ENCODE data around the gene UBE2E2. TPM values are rescaled to one million over a fixed set of nuclear protein-coding genes. Genes with fewer than 3 reads are reported as not detected.

The UBE2E2 gene
- total RNA-seq, 4 donors from 2014 or later, result 7.9 to 44.7 (median 26.6) TPM

DNA sequence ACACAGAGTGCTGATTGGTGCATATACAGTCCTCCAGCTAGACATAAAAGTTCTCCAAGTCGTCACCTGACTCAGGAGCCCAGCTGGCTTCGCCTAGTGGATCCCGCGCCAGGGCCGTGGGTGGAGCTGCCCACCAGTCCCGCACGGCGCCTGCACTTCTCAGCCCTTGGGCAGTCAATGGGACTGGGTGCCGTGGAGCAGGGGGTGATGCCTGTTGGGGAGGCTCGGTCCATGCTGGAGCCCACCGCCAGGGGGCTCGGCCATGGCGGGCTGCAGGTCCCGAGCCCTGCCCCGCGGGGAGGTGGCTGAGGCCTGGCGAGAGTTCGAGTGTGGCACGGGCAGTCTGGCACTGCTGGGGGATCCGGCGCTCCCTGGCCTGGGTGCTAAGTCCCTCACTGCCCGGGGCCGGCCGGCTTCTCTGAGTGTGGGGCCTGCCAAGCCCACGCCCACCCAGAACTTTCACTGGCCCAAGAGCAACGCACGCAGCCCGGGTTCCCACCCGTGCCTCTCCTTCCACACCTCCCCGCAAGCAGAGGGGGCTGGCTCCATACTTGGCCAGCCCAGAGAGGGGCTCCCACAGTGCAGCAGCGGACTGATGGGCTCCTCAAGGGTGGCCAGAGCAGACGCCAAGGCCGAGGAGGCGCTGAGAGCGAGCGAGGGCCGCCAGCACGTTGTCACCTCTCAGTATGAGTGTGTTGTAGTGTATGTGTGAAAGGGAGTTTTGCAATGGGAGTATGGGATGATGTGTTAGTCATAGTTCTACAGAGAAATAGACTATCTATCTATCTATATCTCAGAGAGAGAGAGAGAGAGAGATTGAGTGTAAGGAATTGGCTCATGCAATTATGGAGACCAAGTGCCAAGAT is 69.0 kb downstream of the UBE2E2 start:
- intact Hi-C loops (cut with DNase I; ENCODE audit: low total_unique reads), result no loop called here
- Histone ChIP-seq H3K27me3 (no peaks in the 10 kb centered on the region), H3K4me1 (peaks cover 0 to 14% of the 10 kb centered on the region in 2 donors), H3K27ac (no peak overlapping the region), H3K4me3 (no peak overlapping the region), H3K36me3 (no peaks in the 10 kb centered on the region), H3K9me3 (no peaks in the 10 kb centered on the region)
- no peak for TF ChIP-seq POLR2A (IDR thresholded peaks at IDR 0.05)
- DNase-seq (no peak), ATAC-seq (no peak)
- in situ Hi-C loops (cut with MboI; ENCODE audit: low sequenced_read_pairs in 4 of 4), result no loop called here

- DNase-seq (no peak), ATAC-seq (no peak)
- H3K4me3 ChIP-seq, result no peak overlapping the region
- no peaks in the 10 kb centered on the region for H3K27me3 ChIP-seq
- TF ChIP-seq, protein P1, sequence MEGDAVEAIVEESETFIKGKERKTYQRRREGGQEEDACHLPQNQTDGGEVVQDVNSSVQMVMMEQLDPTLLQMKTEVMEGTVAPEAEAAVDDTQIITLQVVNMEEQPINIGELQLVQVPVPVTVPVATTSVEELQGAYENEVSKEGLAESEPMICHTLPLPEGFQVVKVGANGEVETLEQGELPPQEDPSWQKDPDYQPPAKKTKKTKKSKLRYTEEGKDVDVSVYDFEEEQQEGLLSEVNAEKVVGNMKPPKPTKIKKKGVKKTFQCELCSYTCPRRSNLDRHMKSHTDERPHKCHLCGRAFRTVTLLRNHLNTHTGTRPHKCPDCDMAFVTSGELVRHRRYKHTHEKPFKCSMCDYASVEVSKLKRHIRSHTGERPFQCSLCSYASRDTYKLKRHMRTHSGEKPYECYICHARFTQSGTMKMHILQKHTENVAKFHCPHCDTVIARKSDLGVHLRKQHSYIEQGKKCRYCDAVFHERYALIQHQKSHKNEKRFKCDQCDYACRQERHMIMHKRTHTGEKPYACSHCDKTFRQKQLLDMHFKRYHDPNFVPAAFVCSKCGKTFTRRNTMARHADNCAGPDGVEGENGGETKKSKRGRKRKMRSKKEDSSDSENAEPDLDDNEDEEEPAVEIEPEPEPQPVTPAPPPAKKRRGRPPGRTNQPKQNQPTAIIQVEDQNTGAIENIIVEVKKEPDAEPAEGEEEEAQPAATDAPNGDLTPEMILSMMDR (IDR thresholded peaks at IDR 0.05 in 4 of 5, conservative IDR thresholded peaks at IDR 0.05 in 1 of 5), result no peak
- no peak for TF ChIP-seq POLR2A (IDR thresholded peaks at IDR 0.05)
- H3K4me1 ChIP-seq, result peaks cover 1 to 16% of the 10 kb centered on the region in 2 donors
- intact Hi-C loops (cut with DNase I; ENCODE audit: low total_unique reads), result no loop called here
- H3K27ac ChIP-seq, result no peak overlapping the region
- no peaks in the 10 kb centered on the region for H3K9me3 ChIP-seq
- H3K36me3 ChIP-seq, result no peaks in the 10 kb centered on the region
- in situ Hi-C loops (cut with MboI; ENCODE audit: low sequenced_read_pairs in 4 of 4), result no loop called here
Measured at GRCh38 chr3:23272820-23273219, 69.7 kb downstream of the UBE2E2 start.

DNA sequence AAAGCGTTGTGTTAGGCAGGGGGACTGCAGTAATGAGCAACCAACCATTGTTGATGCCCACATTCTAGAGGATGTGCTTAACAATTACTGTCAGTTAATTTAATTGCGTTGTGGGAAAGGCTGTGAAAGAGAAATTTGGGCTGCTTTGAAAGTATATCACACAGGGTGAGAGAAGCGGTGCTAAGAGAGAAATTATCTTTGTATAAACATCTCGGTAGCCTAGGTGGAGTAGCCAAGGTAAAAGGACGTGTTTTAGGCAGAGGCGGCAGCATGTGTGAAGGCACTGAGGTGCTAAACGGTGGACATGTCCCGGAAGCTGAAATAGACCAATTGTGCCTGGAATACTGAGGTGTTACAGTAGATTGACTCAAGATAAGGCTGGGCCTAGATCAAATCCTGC is 71.9 kb downstream of the UBE2E2 start:
- in situ Hi-C loops (cut with MboI; ENCODE audit: low sequenced_read_pairs in 4 of 4), result no loop called here
- H3K4me3 ChIP-seq, result no peak overlapping the region

DNA sequence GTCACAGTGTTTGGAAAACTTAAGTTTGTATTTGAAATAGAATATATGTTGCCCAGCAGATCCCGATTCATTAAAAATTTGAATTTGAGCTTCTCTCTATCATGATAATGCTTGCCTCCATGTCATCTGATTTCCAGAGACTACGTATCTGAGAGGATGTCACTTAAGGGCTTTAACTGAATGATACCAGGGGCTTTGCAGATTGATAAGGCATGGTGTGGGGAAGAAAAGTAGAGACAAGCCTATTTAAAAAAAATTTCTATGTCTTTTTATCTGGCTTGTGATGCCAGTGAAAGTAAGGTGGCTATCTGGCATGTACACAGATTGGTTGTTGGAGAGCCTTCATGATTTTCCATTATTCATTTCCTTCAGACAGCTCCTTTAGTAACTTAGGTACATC is 72.7 kb downstream of the UBE2E2 start:
- ATAC-seq, result no peak
- peaks cover 11 to 32% of the 10 kb centered on the region in 2 donors for H3K4me1 ChIP-seq
- no peak overlapping the region for H3K27ac ChIP-seq
- H3K36me3 ChIP-seq, result no peaks in the 10 kb centered on the region
- H3K27me3 ChIP-seq, result no peaks in the 10 kb centered on the region
- intact Hi-C loops (cut with DNase I; ENCODE audit: low total_unique reads) (no loop called here), in situ Hi-C loops (cut with MboI; ENCODE audit: low sequenced_read_pairs in 4 of 4) (no loop called here)
- no peak for DNase-seq
- no peaks in the 10 kb centered on the region for H3K9me3 ChIP-seq
- H3K4me3 ChIP-seq, result no peak overlapping the region
- TF ChIP-seq POLR2A (IDR thresholded peaks at IDR 0.05), result no peak
- TF ChIP-seq, protein P1 (IDR thresholded peaks at IDR 0.05 in 4 of 5, conservative IDR thresholded peaks at IDR 0.05 in 1 of 5), result no peak

More for the DNA sequence above, 71.9 kb downstream of the UBE2E2 start:
- Histone ChIP-seq H3K4me1 (peaks cover 10 to 29% of the 10 kb centered on the region in 2 donors), H3K27ac (no peak overlapping the region), H3K9me3 (no peaks in the 10 kb centered on the region), H3K27me3 (no peaks in the 10 kb centered on the region), H3K36me3 (no peaks in the 10 kb centered on the region)
- ATAC-seq (no peak), DNase-seq (no peak)
- intact Hi-C loops (cut with DNase I; ENCODE audit: low total_unique reads), result no loop called here
- TF ChIP-seq, protein P1 (IDR thresholded peaks at IDR 0.05 in 4 of 5, conservative IDR thresholded peaks at IDR 0.05 in 1 of 5), result no peak
- no peak for TF ChIP-seq POLR2A (IDR thresholded peaks at IDR 0.05)

GRCh38 chr3:23276913-23277658 is 74.0 kb downstream of the UBE2E2 start:
- Histone ChIP-seq H3K27ac (no peak overlapping the region), H3K4me1 (peaks cover 21 to 38% of the 10 kb centered on the region in 2 donors), H3K4me3 (no peak overlapping the region), H3K27me3 (no peaks in the 10 kb centered on the region), H3K36me3 (no peaks in the 10 kb centered on the region), H3K9me3 (no peaks in the 10 kb centered on the region)
- DNase-seq, result no peak
- in situ Hi-C loops (cut with MboI; ENCODE audit: low sequenced_read_pairs in 4 of 4) (no loop called here), intact Hi-C loops (cut with DNase I; ENCODE audit: low total_unique reads) (no loop called here)
- TF ChIP-seq, protein P1 (IDR thresholded peaks at IDR 0.05 in 4 of 5, conservative IDR thresholded peaks at IDR 0.05 in 1 of 5), result no peak
- no peak for TF ChIP-seq POLR2A (IDR thresholded peaks at IDR 0.05)
- no peak for ATAC-seq

All from gastrocnemius medialis (tissue), 4 donors.